HepG2 (cell line): Measurements from ENCODE around the gene FAM222B. TPM values are rescaled to one million over a fixed set of nuclear protein-coding genes. Genes with fewer than 3 reads are reported as not detected.

ENCODE experiments used
- HDAC1 ChIP-seq: sonication (generic); formaldehyde crosslinking; IDR thresholded peaks from 2 replicates; pipeline ENCODE4 v1.5.1; 2020; ENCODE audit warnings: mild to moderate bottlenecking, missing genetic modification reagents
- HDAC2 ChIP-seq: sonication (generic); formaldehyde crosslinking; IDR thresholded peaks from 2 replicates; pipeline ENCODE4 v1.4.0; 2020; ENCODE audit warnings: missing genetic modification reagents
- HES4 ChIP-seq: sonication (generic); formaldehyde crosslinking; IDR thresholded peaks from 2 replicates; pipeline ENCODE4 v1.9.0; 2021; ENCODE audit warnings: mild to moderate bottlenecking, missing genetic modification reagents, borderline replicate concordance
- PLSCR1 ChIP-seq: sonication (generic); formaldehyde crosslinking; IDR thresholded peaks from 2 replicates; pipeline ENCODE4 v1.5.0; 2020; ENCODE audit warnings: missing genetic modification reagents, mild to moderate bottlenecking, borderline replicate concordance
- SRF ChIP-seq: IDR thresholded peaks from 2 replicates; pipeline ENCODE4 v1.6.1; 2011; ENCODE audit warnings: mild to moderate bottlenecking, low read depth, low read length, moderate library complexity
- TGIF2 ChIP-seq: IDR thresholded peaks from 2 replicates; pipeline ENCODE4 v1.6.1; 2016; ENCODE audit warnings: control low read depth, missing compliant biosample characterization
- ZFP37 ChIP-seq: sonication (generic); formaldehyde crosslinking; IDR thresholded peaks from 2 replicates; pipeline ENCODE4 v1.4.0; 2020; ENCODE audit warnings: missing genetic modification reagents, borderline replicate concordance
- ZFY ChIP-seq: sonication (generic); formaldehyde crosslinking; IDR thresholded peaks from 2 replicates; pipeline ENCODE4 v1.4.0; 2020; ENCODE audit warnings: missing genetic modification reagents
- ZMYM4 ChIP-seq: sonication (generic); formaldehyde crosslinking; IDR thresholded peaks from 2 replicates; pipeline ENCODE4 v1.8.1; 2023; ENCODE audit warnings: mild to moderate bottlenecking, missing genetic modification reagents
- ZNF18 ChIP-seq: sonication (generic); formaldehyde crosslinking; IDR thresholded peaks from 2 replicates; pipeline ENCODE4 v1.8.0; 2022; ENCODE audit warnings: mild to moderate bottlenecking, missing genetic modification reagents; ENCODE audit not compliant: insufficient replicate concordance
- ZNF251 ChIP-seq: sonication (generic); formaldehyde crosslinking; IDR thresholded peaks from 2 replicates; pipeline ENCODE4 v1.9.0; 2021; ENCODE audit warnings: mild to moderate bottlenecking, missing genetic modification reagents
- ZNF256 ChIP-seq: sonication (generic); formaldehyde crosslinking; conservative IDR thresholded peaks from 2 replicates; pipeline ENCODE4 v1.4.0; 2020; ENCODE audit warnings: missing genetic modification reagents
- polyA plus RNA-seq, 8 experiments: library from polyadenylated mRNA; depleted of rRNA in 3 of 8; stranded (reverse) in 7 of 8; unstranded in 1 of 8; fragments of >200 nt; fragmentation: Illumina TruSeq in 4 of 8; extraction: Trizol in 4 of 8; gene quantifications; 2 replicates each; pipeline versions ENCODE4 v1.2.1 to v1.2.3, GENCODE V29; 2011 to 2016; ENCODE audit warnings: low read depth in 4 of 8, missing spikeins in 1 of 8, mixed read lengths in 1 of 8; ENCODE audit not compliant: insufficient read depth in 1 of 8
- total RNA-seq, 5 experiments: library from RNA; depleted of rRNA; stranded (reverse); fragments of >200 nt; fragmentation: Illumina TruSeq; extraction: Trizol; gene quantifications; 2 replicates each; pipeline ENCODE4 v1.2.3, GENCODE V29; 2016; ENCODE audit warnings: low read depth in 1 of 5
- TF ChIP-seq, protein P1 (sequence below): sonication (generic); formaldehyde crosslinking; IDR thresholded peaks from 2 replicates; pipeline ENCODE4 v1.5.0; 2020; ENCODE audit warnings: mild to moderate bottlenecking, missing genetic modification reagents, borderline replicate concordance
- TF ChIP-seq, protein P2 (sequence below): sonication (generic); formaldehyde crosslinking; IDR thresholded peaks from 2 replicates; pipeline ENCODE4 v1.8.1; 2023; ENCODE audit warnings: mild to moderate bottlenecking, missing genetic modification reagents, borderline replicate concordance
- TF ChIP-seq, protein P3 (sequence below): sonication (generic); formaldehyde crosslinking; IDR thresholded peaks from 2 replicates; pipeline ENCODE4 v1.5.0; 2020; ENCODE audit warnings: mild to moderate bottlenecking, missing genetic modification reagents

Gene FAM222B
- total and polyA plus RNA-seq, 2 of the 13 experiments (the other 11 are each of a cell fraction or from before 2014, with no cell fraction given), result 3.5 to 7.3 TPM

- TF ChIP-seq TGIF2 (CRISPR knock-in tag) (no peak), ZNF18 (CRISPR knock-in tag) (peak; percentile 63), HES4 (CRISPR knock-in tag) (peak; percentile 91), HDAC2 (no peak), ZFY (CRISPR knock-in tag) (peak; percentile 86), PLSCR1 (CRISPR knock-in tag) (0 out of 2 replicates have a peak, but pooled peaks have one; percentile 46), ZMYM4 (peak; percentile 22), ZNF251 (no peak), HDAC1 (CRISPR knock-in tag) (no peak), ZFP37 (CRISPR knock-in tag) (no peak), ZNF256 (CRISPR knock-in tag) (0 out of 2 replicates have a peak, but pooled peaks have one; percentile 16), SRF (no peak)
- TF ChIP-seq, protein P1, sequence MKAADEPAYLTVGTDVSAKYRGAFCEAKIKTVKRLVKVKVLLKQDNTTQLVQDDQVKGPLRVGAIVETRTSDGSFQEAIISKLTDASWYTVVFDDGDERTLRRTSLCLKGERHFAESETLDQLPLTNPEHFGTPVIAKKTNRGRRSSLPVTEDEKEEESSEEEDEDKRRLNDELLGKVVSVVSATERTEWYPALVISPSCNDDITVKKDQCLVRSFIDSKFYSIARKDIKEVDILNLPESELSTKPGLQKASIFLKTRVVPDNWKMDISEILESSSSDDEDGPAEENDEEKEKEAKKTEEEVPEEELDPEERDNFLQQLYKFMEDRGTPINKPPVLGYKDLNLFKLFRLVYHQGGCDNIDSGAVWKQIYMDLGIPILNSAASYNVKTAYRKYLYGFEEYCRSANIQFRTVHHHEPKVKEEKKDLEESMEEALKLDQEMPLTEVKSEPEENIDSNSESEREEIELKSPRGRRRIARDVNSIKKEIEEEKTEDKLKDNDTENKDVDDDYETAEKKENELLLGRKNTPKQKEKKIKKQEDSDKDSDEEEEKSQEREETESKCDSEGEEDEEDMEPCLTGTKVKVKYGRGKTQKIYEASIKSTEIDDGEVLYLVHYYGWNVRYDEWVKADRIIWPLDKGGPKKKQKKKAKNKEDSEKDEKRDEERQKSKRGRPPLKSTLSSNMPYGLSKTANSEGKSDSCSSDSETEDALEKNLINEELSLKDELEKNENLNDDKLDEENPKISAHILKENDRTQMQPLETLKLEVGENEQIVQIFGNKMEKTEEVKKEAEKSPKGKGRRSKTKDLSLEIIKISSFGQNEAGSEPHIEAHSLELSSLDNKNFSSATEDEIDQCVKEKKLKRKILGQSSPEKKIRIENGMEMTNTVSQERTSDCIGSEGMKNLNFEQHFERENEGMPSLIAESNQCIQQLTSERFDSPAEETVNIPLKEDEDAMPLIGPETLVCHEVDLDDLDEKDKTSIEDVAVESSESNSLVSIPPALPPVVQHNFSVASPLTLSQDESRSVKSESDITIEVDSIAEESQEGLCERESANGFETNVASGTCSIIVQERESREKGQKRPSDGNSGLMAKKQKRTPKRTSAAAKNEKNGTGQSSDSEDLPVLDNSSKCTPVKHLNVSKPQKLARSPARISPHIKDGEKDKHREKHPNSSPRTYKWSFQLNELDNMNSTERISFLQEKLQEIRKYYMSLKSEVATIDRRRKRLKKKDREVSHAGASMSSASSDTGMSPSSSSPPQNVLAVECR (CRISPR knock-in tag), result peak; percentile 81
- TF ChIP-seq, protein P2, sequence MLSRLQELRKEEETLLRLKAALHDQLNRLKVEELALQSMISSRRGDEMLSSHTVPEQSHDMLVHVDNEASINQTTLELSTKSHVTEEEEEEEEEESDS (CRISPR knock-in tag), result no peak
- TF ChIP-seq, protein P3, sequence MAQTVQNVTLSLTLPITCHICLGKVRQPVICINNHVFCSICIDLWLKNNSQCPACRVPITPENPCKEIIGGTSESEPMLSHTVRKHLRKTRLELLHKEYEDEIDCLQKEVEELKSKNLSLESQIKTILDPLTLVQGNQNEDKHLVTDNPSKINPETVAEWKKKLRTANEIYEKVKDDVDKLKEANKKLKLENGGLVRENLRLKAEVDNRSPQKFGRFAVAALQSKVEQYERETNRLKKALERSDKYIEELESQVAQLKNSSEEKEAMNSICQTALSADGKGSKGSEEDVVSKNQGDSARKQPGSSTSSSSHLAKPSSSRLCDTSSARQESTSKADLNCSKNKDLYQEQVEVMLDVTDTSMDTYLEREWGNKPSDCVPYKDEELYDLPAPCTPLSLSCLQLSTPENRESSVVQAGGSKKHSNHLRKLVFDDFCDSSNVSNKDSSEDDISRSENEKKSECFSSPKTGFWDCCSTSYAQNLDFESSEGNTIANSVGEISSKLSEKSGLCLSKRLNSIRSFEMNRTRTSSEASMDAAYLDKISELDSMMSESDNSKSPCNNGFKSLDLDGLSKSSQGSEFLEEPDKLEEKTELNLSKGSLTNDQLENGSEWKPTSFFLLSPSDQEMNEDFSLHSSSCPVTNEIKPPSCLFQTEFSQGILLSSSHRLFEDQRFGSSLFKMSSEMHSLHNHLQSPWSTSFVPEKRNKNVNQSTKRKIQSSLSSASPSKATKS (CRISPR knock-in tag), result no peak
Measured at GRCh38 chr17:28725660-28726225, 116.8 kb downstream of the FAM222B start (continued).
